ENCODE measurements around the gene ALPG. TPM values are rescaled to one million over a fixed set of nuclear protein-coding genes. Genes with fewer than 3 reads are reported as not detected.
A peak's percentile ranks its signal among the peaks of the same experiment; 100 is the strongest.
"Not testable (repeated sequence)": the region's sequence is repeated elsewhere in the genome, so short reads cannot be mapped to it uniquely, and the experiment has no call there.

Gene ALPG
- total RNA-seq, 2 donors from 2014 or later = not detected

GRCh38 chr2:232381204-232382031, 25.2 kb upstream of the ALPG start:
- not testable (repeated sequence) for H3K27ac Mint-ChIP-seq; H3K4me3 ChIP-seq (ENCODE audit: low read length); H3K36me3 Mint-ChIP-seq (ENCODE audit: low read depth); H3K9ac ChIP-seq (ENCODE audit: extremely low read depth, low read length, poor library complexity, severe bottlenecking); H3K36me3 ChIP-seq (ENCODE audit: control insufficient read depth, insufficient read depth, low read length); H3K4me1 ChIP-seq (ENCODE audit: control insufficient read depth, insufficient read depth, low read length); H3K9me3 Mint-ChIP-seq; H3K4me1 Mint-ChIP-seq; H3K9me3 ChIP-seq (ENCODE audit: control insufficient read depth, low read length); H3K4me3 Mint-ChIP-seq; DNase-seq; H3K27ac ChIP-seq (ENCODE audit: low read depth, low read length)
- TF ChIP-seq CTCF (conservative IDR thresholded peaks at IDR 0.05) = peak; percentile 64
- WGBS, 2 experiments (ENCODE audit: insufficient coverage in 1 of 2, insufficient read length in 1 of 2) = 93 to 95% methylated on average over 28 to 59 of the region's 59 CpGs
- H3K27me3 ChIP-seq (ENCODE audit: control insufficient read depth, insufficient read depth, low read length, poor library complexity, severe bottlenecking) = peaks cover 29% of the 10 kb centered on the region
- H3K27me3 Mint-ChIP-seq (ENCODE audit: insufficient read depth) = peaks cover 49% of the 10 kb centered on the region

GRCh38 chr2:232382331-232383225, 24.1 kb upstream of the ALPG start:
- Histone ChIP-seq H3K4me1 (ENCODE audit: control insufficient read depth, insufficient read depth, low read length) (no peaks in the 10 kb centered on the region), H3K36me3 (ENCODE audit: control insufficient read depth, insufficient read depth, low read length) (no peaks in the 10 kb centered on the region), H3K27me3 (ENCODE audit: control insufficient read depth, insufficient read depth, low read length, poor library complexity, severe bottlenecking) (peaks cover 40% of the 10 kb centered on the region), H3K27ac (ENCODE audit: low read depth, low read length) (no peak overlapping the region), H3K4me3 (ENCODE audit: low read length) (no peak overlapping the region), H3K9ac (ENCODE audit: extremely low read depth, low read length, poor library complexity, severe bottlenecking) (no peak overlapping the region), H3K9me3 (ENCODE audit: control insufficient read depth, low read length) (no peaks in the 10 kb centered on the region)
- peaks cover 61% of the 10 kb centered on the region for H3K27me3 Mint-ChIP-seq (ENCODE audit: insufficient read depth)
- no peak for DNase-seq
- no peak overlapping the region for H3K27ac Mint-ChIP-seq
- no peak overlapping the region for H3K4me3 Mint-ChIP-seq
- H3K36me3 Mint-ChIP-seq (ENCODE audit: low read depth) = no peaks in the 10 kb centered on the region
- no peak for TF ChIP-seq CTCF (conservative IDR thresholded peaks at IDR 0.05)
- H3K4me1 Mint-ChIP-seq = peaks cover 4% of the 10 kb centered on the region
- WGBS, 2 experiments (ENCODE audit: insufficient coverage in 1 of 2, insufficient read length in 1 of 2) = 77 to 84% methylated on average over 13 to 16 of the region's 18 CpGs
- no peaks in the 10 kb centered on the region for H3K9me3 Mint-ChIP-seq

- no peaks in the 10 kb centered on the region for H3K9me3 Mint-ChIP-seq
- no peak overlapping the region for H3K27ac ChIP-seq (ENCODE audit: low read depth, low read length)
- no peak overlapping the region for H3K4me3 ChIP-seq (ENCODE audit: low read length)
- H3K36me3 ChIP-seq (ENCODE audit: control insufficient read depth, insufficient read depth, low read length) = no peaks in the 10 kb centered on the region
- H3K9me3 ChIP-seq (ENCODE audit: control insufficient read depth, low read length) = no peaks in the 10 kb centered on the region
- H3K4me1 ChIP-seq (ENCODE audit: control insufficient read depth, insufficient read depth, low read length) = no peaks in the 10 kb centered on the region
- 87 to 100% methylated on average over 1 of the region's 1 CpG for whole genome bisulfite sequencing, 2 experiments (ENCODE audit: insufficient coverage in 1 of 2, insufficient read length in 1 of 2)
- H3K4me3 Mint-ChIP-seq = no peak overlapping the region
- no peak overlapping the region for H3K9ac ChIP-seq (ENCODE audit: extremely low read depth, low read length, poor library complexity, severe bottlenecking)
- no peaks in the 10 kb centered on the region for H3K36me3 Mint-ChIP-seq (ENCODE audit: low read depth)
- H3K27me3 Mint-ChIP-seq (ENCODE audit: insufficient read depth) = peaks cover 80% of the 10 kb centered on the region
- H3K4me1 Mint-ChIP-seq = peaks cover 7% of the 10 kb centered on the region
- no peak for TF ChIP-seq CTCF (conservative IDR thresholded peaks at IDR 0.05)
- H3K27me3 ChIP-seq (ENCODE audit: control insufficient read depth, insufficient read depth, low read length, poor library complexity, severe bottlenecking) = peaks cover 59% of the 10 kb centered on the region
- DNase-seq = no peak
- H3K27ac Mint-ChIP-seq = no peak overlapping the region
Observed at GRCh38 chr2:232384466-232384865, 22.2 kb upstream of the ALPG start.

GRCh38 chr2:232385058-232385457, 21.6 kb upstream of the ALPG start:
- peaks cover 65% of the 10 kb centered on the region for H3K27me3 ChIP-seq (ENCODE audit: control insufficient read depth, insufficient read depth, low read length, poor library complexity, severe bottlenecking)
- peaks cover 86% of the 10 kb centered on the region for H3K27me3 Mint-ChIP-seq (ENCODE audit: insufficient read depth)
- H3K27ac Mint-ChIP-seq = not testable (repeated sequence)

More at GRCh38 chr2:232385058-232385457, 21.6 kb upstream of the ALPG start:
- H3K4me3 Mint-ChIP-seq; H3K27ac ChIP-seq (ENCODE audit: low read depth, low read length); H3K36me3 ChIP-seq (ENCODE audit: control insufficient read depth, insufficient read depth, low read length); H3K9me3 Mint-ChIP-seq; H3K9me3 ChIP-seq (ENCODE audit: control insufficient read depth, low read length); DNase-seq; H3K4me1 ChIP-seq (ENCODE audit: control insufficient read depth, insufficient read depth, low read length); H3K4me3 ChIP-seq (ENCODE audit: low read length); H3K9ac ChIP-seq (ENCODE audit: extremely low read depth, low read length, poor library complexity, severe bottlenecking); H3K4me1 Mint-ChIP-seq; H3K36me3 Mint-ChIP-seq (ENCODE audit: low read depth): not testable (repeated sequence)
